A673 (cell line): ENCODE results near the gene CAP2. TPM values are rescaled to one million over a fixed set of nuclear protein-coding genes. Genes with fewer than 3 reads are reported as not detected.

Experiments used
- BruUV-seq: library from RNA; stranded (reverse); fragments of 400-500 nt; replicated peaks from 2 replicates; lab custom pipeline; 2021; lab: Mats Ljungman, UMichigan
- CTCF ChIA-PET: fragments of 300-600 bp; sonication (Branson Sonifier 250); formaldehyde crosslinking; loops from one replicate; lab custom pipeline; 2022; ENCODE audit warnings: antibody characterized with exemption; lab: Charles Lee
- POLR2A ChIA-PET: fragments of 300-600 bp; sonication (Branson Sonifier 250); formaldehyde crosslinking; loops from one replicate; lab custom pipeline; 2022; ENCODE audit warnings: antibody characterized with exemption; ENCODE audit not compliant: low non-redundant PET; lab: Charles Lee
- DNase-seq: peaks from one replicate; pipeline ENCODE4 v3.0.0-alpha.2; 2015; ENCODE audit warnings: low spot score
- H3K27ac ChIP-seq: fragments of 200-600 bp; sonication (generic); 2 replicates; pipeline ENCODE4 v1.5.1; 2016; ENCODE audit warnings: mixed run types, low read depth, mild to moderate bottlenecking, mixed read lengths, antibody characterized with exemption, low read length; ENCODE audit not compliant: poor library complexity, severe bottlenecking
- H3K27me3 ChIP-seq: fragments of 200-600 bp; sonication (generic); replicated peaks from 2 replicates; pipeline ENCODE4 v1.6.1; 2017; ENCODE audit warnings: mixed run types, low read depth, mild to moderate bottlenecking, mixed read lengths, antibody characterized with exemption, low read length; ENCODE audit not compliant: insufficient read depth, poor library complexity
- H3K36me3 ChIP-seq: fragments of 200-600 bp; sonication (generic); 2 replicates; pipeline ENCODE4 v1.6.1; 2016; ENCODE audit warnings: mixed run types, mild to moderate bottlenecking, mixed read lengths, antibody characterized with exemption, low read length; ENCODE audit not compliant: insufficient read depth, poor library complexity, severe bottlenecking
- H3K4me1 ChIP-seq: fragments of 200-600 bp; sonication (generic); 2 replicates; pipeline ENCODE4 v1.6.1; 2017; ENCODE audit warnings: mixed run types, mild to moderate bottlenecking, mixed read lengths, antibody characterized with exemption, low read length; ENCODE audit not compliant: insufficient read depth, poor library complexity, severe bottlenecking
- H3K4me3 ChIP-seq: fragments of 200-600 bp; sonication (generic); 2 replicates; pipeline ENCODE4 v1.5.1; 2016; ENCODE audit warnings: low read depth, mixed run types, mild to moderate bottlenecking, mixed read lengths, low read length; ENCODE audit not compliant: poor library complexity, severe bottlenecking
- H3K9me3 ChIP-seq: fragments of 200-600 bp; sonication (generic); 2 replicates; pipeline ENCODE4 v1.6.1; 2016; ENCODE audit warnings: mixed run types, low read depth, mild to moderate bottlenecking, mixed read lengths, antibody characterized with exemption, low read length; ENCODE audit not compliant: poor library complexity, severe bottlenecking
- CTCF ChIP-seq: fragments of 300-800, 200-600 bp; sonication (generic); conservative IDR thresholded peaks from 2 replicates; pipeline ENCODE4 v1.5.1; 2017; ENCODE audit warnings: low read depth, mild to moderate bottlenecking, antibody characterized with exemption, low read length, moderate library complexity, mixed read lengths
- EZH2 ChIP-seq: fragments of 200-600 bp; sonication (generic); IDR thresholded peaks from 2 replicates; pipeline ENCODE4 v1.6.1; 2017; ENCODE audit warnings: borderline replicate concordance, low read depth, mild to moderate bottlenecking, mixed read lengths, antibody characterized with exemption, low read length; ENCODE audit not compliant: poor library complexity, severe bottlenecking
- intact Hi-C: fragments of 100-400 bp; cut with micrococcal nuclease; formaldehyde crosslinking; loops from one replicate; pipeline ENCODE4 v1.10.0; 2022; ENCODE audit not compliant: unreplicated experiment
- total RNA-seq: library from RNA; stranded (reverse); gene quantifications from 2 replicates; pipeline ENCODE4 v1.2.3, GENCODE V29; 2021

CAP2 gene
- total RNA-seq, 1 experiment from 2014 or later = 20.8 TPM

DNA sequence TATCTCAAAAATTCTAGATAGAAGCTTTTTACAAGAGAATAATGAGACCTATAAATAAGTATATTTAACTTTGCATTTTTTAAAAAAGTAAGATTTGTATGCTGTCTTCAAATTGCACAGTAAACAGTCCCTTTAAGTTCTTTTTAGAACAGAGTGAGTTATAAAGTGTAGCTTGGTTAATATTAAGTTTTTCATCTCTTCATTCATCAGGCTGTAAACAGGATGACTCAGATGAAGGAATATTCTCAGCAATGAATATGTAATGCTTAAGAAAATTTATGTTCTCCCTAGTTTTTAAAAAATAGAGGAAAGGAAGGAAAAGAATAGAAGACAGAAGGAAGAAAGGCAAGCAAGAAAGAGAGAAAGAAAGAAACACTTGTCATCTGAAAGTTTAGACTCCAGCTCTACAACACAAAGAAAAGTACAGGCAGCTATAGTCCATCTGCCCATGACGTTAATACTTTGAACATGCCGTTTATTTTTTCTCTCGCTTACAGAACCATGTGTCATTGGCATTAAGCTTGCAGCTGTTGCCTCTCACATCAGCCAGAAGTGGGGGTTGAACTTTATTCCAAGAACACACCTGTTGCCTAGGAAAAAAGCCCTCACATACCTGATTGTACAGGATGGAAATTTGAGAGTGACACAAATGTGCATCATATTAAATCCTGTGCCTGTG lies 36.1 kb downstream of the CAP2 start:
- intact Hi-C loops = no loop called here
- POLR2A ChIA-PET = interaction anchor here (0.6 kb wide), 1 partner anchor 584 kb away, joined by 4 read pairs; no protein-coding TSS in a partner anchor
- TF ChIP-seq EZH2 = no peak
- TF ChIP-seq CTCF = no peak
- H3K27ac ChIP-seq = no peak overlapping the region
- DNase-seq = no peak
- no TSS peak for BruUV-seq
- H3K36me3 ChIP-seq = no peaks in the 10 kb centered on the region
- peaks cover 15% of the 10 kb centered on the region for H3K4me1 ChIP-seq
- H3K9me3 ChIP-seq = no peaks in the 10 kb centered on the region
- H3K4me3 ChIP-seq = no peak overlapping the region
- no peaks in the 10 kb centered on the region for H3K27me3 ChIP-seq
- CTCF ChIA-PET = no interaction called here

DNA sequence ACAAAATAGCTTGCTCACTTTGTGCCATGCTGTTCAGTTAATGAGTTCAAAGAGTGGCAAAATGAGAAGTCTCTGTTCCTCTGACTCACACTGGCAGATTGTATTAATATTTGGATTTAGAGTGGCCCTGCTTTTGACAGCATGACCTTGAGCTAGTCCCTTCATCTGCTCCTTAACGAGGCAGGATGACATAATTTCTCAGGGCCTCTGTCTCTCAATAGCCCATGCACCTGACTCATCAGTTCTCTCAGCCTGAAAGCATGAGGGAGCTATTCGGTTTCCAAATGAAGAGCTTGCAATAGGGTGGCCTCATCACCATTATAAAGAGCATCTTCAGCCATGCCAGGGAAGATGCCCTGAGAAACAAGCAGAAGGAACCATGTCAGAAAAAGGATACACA lies 38.2 kb downstream of the CAP2 start:
- DNase-seq = peak; percentile 27
- Histone ChIP-seq H3K4me3 (no peak overlapping the region), H3K27me3 (no peaks in the 10 kb centered on the region), H3K36me3 (no peaks in the 10 kb centered on the region), H3K9me3 (no peaks in the 10 kb centered on the region), H3K27ac (no peak overlapping the region), H3K4me1 (peaks cover 15% of the 10 kb centered on the region)
- CTCF ChIA-PET = no interaction called here
- intact Hi-C loops = no loop called here
- POLR2A ChIA-PET = no interaction called here
- TF ChIP-seq EZH2 (no peak), CTCF (no peak)
- BruUV-seq = no TSS peak

DNA sequence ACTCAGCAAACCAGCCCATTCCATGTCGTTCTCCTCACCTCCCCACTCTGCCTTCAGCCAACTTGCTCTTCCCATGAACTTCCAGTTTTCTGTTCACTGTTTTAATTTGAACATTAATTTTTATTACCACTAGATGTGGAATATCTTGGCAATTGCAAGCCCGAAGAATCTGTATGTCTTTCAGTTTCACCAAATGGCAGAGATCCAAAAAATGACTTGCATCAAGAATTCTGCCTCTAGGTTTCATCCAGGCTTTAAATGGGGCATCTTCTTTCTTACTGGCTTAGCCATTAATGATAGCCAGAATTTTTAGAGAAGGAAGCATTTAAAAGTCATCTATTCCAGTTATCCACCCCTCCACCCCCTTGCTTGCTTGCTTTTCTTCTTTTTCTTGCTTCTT lies 39.0 kb downstream of the CAP2 start:
- POLR2A ChIA-PET = no interaction called here
- no peak for DNase-seq
- intact Hi-C loops = no loop called here
- Histone ChIP-seq H3K27me3 (no peaks in the 10 kb centered on the region), H3K27ac (no peak overlapping the region), H3K4me1 (peaks cover 15% of the 10 kb centered on the region), H3K4me3 (no peak overlapping the region), H3K36me3 (no peaks in the 10 kb centered on the region), H3K9me3 (no peaks in the 10 kb centered on the region)
- no TSS peak for BruUV-seq
- TF ChIP-seq EZH2 (no peak), CTCF (no peak)
- CTCF ChIA-PET = no interaction called here
